Measurements from ENCODE around the gene HOXC10. TPM values are rescaled to one million over a fixed set of nuclear protein-coding genes. Genes with fewer than 3 reads are reported as not detected.

Gene HOXC10
- total RNA-seq, 1 donor from 2014 or later, result not detected

DNA sequence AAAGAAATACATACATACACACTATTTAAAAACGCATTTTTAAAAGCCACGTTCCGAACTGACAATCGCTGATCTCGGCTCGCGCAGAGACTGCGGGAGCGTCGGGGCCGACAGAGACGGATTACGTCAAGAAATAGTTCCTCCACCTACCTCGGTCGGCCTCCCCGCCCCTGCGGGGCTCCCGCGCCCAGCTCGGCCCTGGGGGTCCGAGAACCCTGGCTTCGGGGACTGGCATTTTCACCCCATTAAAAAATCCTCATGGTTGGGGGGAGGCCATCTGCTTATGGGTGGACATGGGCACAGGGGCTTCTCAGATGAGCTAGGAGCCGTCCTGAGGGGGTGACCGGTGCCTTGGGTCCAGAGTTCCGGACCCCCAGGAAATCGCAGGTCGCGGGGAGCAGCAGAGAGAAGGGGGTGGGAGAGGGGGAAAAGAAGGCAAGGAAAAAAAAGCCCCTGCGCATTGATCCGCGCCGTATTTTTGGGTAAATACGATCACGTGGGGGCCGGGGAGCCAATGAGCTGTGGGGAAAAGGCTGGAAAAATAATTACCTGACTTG is 14.7 kb downstream of the HOXC10 start:
- intact Hi-C loops (cut with micrococcal nuclease), result loop anchor here (5.0 kb wide), 1 partner anchor 37 kb away; no protein-coding TSS in a partner anchor

DNA sequence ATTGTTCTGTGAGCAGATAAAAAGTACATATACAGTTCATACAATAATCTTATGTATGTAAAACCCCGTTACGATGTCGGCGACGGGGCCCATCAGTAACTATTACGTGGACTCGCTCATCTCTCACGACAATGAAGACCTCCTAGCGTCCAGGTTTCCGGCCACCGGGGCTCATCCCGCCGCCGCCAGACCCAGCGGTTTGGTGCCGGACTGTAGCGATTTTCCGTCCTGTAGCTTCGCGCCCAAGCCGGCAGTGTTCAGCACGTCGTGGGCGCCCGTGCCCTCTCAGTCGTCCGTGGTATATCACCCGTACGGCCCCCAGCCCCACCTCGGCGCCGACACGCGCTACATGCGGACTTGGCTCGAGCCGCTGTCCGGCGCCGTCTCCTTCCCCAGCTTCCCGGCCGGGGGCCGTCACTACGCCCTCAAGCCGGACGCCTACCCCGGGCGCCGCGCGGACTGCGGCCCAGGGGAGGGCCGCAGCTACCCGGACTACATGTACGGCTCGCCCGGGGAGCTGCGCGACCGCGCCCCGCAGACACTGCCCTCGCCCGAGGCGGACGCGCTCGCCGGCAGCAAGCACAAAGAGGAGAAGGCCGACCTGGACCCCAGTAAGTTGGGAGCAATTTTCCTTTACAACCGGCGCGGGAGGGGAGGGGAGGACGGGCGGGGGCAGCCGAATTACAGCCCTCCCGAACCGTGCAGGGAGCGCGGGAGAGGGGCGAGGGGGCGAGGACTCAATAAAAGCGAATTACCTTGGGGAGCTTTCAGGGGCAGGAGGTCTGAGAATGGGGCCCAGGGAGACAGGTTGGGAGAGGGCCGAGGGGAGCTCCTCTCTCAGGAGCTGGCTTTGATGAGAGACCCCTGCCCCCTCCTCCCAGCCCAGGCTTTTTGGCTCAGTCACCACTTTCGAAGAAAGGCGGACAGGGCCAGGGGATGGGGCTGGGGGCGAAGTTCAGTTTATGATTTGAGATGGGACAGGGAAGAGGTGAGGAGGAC is 15.5 kb downstream of the HOXC10 start, which contains the start of gene HOXC9:
Gene HOXC9 (plus strand): TSS at position 46 of the 999 bp plus-strand sequence. CDS start 28 bp downstream, at position 74.
- intact Hi-C loops (cut with micrococcal nuclease), result no loop called here

- intact Hi-C loops (cut with micrococcal nuclease), result no loop called here
Measured at GRCh38 chr12:54001283-54002187, 16.6 kb downstream of the HOXC10 start.

GRCh38 chr12:54002278-54002914 is 17.4 kb downstream of the HOXC10 start:
- intact Hi-C loops (cut with micrococcal nuclease), result no loop called here

DNA sequence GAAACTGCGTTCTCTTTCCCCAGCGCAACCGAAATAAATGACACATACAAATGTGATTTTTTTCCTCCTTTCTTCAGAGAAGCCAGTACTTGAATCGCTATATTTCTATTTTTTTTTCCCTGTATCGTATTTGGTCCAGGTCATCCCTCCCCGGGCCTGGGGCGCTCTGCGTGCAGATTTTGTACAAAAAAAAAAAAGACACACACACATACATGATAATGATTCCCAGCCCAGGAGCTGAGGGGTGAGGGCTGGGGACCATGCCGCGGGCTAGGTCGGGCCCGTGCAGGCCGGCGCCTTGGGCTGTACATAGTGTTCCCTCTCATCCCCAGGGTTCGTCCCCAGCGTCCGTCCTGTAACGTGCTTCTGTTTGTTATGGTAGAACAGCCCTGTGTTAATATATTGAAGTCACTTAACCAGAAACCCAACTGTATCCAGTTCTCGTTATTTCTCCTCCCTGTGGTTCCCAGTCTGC is 18.0 kb downstream of the HOXC10 start:
- intact Hi-C loops (cut with micrococcal nuclease), result no loop called here

GRCh38 chr12:54003625-54004024 is 18.7 kb downstream of the HOXC10 start:
- intact Hi-C loops (cut with micrococcal nuclease), result loop anchor here (2.0 kb wide), 1 partner anchor 69 kb away; no protein-coding TSS in a partner anchor

DNA sequence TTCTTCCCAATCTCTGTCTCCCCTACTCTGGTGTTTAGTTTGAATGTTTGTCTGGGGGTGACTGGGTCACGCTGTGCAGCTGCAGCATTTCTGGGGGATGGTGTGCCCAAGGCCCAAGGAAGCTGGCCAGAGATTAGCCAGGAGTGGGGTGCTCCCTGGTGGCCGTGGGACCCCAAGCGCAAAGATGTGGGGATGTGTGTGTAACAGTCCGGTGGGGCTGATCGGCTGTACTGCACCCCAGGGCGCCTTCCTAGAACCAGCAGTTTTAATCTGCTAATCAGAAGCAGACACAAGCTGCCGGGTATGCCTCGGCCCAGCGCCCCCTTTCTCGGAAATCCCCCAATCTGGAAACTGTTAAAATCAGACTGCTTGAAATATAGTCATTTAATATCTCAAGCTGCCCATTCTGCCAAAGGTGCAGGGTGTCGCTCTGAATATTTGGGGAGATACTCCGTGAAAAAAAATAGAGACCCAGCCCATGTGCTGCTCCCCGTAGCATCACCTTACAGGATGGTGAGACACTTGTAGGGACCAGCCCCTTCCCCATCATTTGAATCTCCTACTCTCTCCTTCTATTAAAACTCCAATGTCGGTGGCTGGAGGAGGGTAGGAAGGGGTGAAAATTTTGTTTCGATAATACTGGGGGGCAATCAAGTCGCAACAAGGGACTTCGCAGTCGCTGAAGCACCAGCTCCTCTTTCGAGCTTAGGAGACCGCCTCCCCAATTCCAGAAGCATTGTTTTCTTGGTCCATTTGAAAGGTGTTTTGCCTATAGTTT is 19.3 kb downstream of the HOXC10 start:
- intact Hi-C loops (cut with micrococcal nuclease), result loop anchor here (2.0 kb wide), 1 partner anchor 69 kb away; no protein-coding TSS in a partner anchor

DNA sequence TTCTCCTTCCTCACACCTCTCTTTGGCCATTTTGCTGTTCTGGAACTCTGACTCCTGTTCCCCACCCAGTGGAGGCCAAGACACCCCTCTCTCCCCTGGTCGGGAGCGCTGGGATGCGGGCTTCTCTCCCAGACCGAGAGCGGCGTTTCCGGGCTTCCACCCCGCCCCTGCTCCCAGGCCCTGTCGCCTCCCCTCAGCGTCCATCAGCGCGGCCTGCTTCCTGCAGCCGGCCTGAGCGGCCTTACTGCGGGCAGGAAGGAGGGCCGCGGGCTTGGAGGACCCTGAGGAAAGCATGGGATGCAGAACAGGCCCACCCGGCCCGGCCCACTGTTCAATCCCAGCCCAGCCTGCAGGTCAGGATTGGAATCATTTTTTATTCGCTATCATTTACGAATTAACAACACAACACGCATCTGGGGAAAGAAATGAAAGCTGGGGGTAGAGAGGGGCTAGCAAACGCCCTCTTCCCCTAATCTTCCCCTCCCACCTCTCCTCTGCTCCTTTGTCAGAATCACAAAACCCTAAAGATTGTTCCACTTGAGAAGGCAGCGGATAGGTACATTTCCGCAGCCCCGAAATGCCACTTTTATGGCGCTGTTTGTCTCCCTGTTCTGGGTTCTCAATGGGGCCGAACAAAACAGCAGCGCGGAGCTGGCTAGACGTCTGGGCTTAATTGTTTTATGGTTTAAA is 20.0 kb downstream of the HOXC10 start:
- intact Hi-C loops (cut with micrococcal nuclease), result loop anchor here (2.0 kb wide), 1 partner anchor 70 kb away; no protein-coding TSS in a partner anchor

DNA sequence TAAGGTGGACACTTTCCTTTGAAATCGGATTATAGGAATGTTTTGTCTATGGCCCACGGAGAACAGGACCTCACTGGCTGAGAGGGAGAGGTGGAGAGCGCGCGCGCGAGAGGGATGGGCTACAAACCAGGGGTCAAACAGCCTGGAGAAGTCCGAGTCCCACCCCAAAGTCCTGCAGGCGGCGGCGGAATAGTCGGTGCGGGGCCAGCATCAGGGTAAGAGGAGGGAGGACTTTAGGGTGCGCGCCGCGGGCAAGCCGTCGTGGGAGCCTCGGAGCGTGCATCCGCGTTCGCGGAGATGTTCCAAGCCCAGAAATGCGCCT is 20.5 kb downstream of the HOXC10 start:
- intact Hi-C loops (cut with micrococcal nuclease), result loop anchor here (2.0 kb wide), 1 partner anchor 71 kb away; no protein-coding TSS in a partner anchor

GRCh38 chr12:54005853-54006558 is 21.1 kb downstream of the HOXC10 start:
- intact Hi-C loops (cut with micrococcal nuclease), result loop anchor here (1.0 to 2.0 kb wide), 8 partner anchors 12 to 363 kb away; partner anchors contain the start of gene HOXC4

- intact Hi-C loops (cut with micrococcal nuclease), result loop anchor here (1.0 to 2.0 kb wide), 7 partner anchors 12 to 362 kb away; partner anchors contain the start of gene HOXC4
Measured at GRCh38 chr12:54006559-54007220, 21.7 kb downstream of the HOXC10 start.

DNA sequence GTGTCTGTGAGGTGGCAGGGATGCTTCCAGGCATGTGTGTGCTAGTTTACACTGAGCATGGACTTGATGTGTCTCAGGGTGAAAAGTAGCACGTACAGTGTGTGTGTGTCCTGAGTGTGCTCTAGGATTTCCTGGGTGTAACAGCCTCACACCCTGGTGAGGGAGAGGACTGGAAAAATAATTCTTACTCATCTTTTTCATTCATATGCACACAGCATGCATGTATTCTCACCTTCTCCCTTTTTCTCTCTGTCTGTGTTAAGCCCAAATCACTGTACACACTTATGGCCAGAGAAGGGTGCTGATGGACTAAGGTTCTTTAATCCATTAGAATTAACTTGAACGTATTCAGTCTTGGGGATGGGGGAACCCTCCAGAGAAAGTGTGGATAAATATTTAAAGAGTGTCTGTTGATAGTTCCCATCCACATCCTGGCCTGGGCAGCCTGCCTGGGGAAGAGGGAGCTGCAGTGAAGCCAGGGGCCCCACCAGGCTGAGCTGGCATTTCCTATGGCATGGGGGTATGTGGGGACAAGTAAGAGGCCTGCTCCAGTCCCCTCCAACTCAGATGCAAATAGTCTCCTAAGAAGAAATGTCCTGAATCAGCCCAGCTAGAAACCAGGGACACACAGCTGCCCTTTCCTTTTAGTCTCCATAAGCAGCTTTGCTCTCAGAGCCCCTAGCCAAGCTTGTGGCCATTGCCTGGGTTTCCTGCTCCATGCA is 22.8 kb downstream of the HOXC10 start:
- intact Hi-C loops (cut with micrococcal nuclease), result loop anchor here (2.0 kb wide), 2 partner anchors 45 to 361 kb away; partner anchors contain the start of gene HOXC4

GRCh38 chr12:54008260-54008552 is 23.3 kb downstream of the HOXC10 start:
- intact Hi-C loops (cut with micrococcal nuclease), result no loop called here

DNA sequence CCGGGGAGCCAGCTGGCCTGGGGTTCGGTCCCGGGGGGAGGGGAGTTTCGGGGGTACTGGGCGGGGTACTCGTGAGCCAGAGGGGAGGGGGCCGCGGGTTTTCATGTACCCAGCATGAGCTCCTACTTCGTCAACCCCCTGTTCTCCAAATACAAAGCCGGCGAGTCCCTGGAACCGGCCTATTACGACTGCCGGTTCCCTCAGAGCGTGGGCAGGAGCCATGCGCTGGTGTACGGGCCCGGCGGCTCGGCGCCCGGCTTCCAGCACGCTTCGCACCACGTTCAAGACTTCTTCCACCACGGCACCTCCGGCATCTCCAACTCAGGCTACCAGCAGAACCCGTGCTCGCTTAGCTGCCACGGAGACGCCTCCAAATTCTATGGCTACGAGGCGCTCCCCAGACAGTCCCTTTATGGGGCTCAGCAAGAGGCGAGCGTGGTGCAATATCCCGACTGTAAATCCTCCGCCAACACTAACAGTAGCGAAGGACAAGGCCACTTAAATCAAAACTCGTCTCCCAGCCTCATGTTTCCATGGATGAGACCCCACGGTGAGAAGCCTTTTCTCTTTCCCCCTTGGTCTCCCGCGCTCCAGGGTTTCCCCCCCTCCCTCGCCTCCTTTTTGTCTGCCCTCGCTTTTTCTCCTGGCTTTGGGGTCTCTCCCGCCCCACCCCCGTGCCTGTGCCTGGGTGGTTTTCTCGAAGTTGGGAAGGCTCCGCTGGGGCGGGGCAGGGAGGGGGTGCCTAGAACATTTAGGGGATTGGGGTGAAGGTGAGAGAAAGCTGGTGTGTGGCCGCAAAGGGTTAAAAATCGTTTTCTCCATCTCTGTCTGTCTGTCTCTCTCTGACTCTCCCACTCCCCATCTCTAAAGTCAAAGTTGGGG is 24.5 kb downstream of the HOXC10 start:
- intact Hi-C loops (cut with micrococcal nuclease), result loop anchor here (5.0 kb wide), 1 partner anchor 32 kb away; no protein-coding TSS in a partner anchor

- intact Hi-C loops (cut with micrococcal nuclease), result loop anchor here (5.0 kb wide), 1 partner anchor 33 kb away; no protein-coding TSS in a partner anchor
Measured at GRCh38 chr12:54010053-54010971, 25.4 kb downstream of the HOXC10 start.
